Stimulated activated CD8-positive, alpha-beta memory T cell treated with anti-CD3 and anti-CD28 coated beads, Interleukin-15, amount 100 ng/mL, for 1 hour (primary cell): ENCODE results near the gene RYR3.

Source experiments
- DNase-seq: peaks from one replicate; pipeline ENCODE4 v3.0.0-alpha.2; 2020; ENCODE audit warnings: low read depth

Gene RYR3

GRCh38 chr15:33894193-33894592 is 583.4 kb downstream of the RYR3 start:
- DNase-seq = no peak

DNA sequence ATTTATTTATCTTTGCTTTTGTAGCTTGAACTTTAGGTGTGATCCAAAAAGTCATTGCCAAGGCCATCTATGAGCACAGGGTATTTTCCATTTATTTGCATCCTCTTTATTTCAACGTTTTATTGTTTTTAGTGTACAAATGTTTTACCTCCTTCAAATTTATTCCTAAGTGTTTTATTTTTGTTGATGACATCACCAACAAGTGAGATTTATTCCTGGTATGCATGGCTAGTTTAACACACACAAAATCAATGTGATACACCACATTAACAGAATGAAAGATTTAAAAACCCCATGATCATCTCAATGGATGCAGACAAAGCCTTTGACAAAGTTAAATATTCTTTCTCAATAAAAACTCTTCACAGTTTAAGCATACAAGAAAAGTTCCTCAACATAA is 591.3 kb downstream of the RYR3 start:
- DNase-seq = no peak

DNA sequence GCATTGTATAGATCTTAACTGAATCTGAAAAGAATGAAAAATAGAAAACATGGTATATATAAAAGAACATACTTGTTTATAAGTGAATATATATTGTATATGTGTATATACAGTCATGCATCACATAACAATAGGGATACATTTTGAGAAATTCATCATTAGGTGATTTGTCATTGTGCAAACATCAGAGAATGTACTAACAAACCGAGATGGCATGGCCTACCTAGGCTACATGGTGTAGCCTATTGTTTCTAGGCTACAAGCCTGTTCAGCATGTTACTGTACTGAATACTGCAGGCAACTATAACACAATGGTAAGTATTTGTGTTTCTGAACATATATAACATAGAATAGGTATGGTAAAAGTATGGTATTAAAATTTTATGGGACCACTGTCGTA is 592.9 kb downstream of the RYR3 start:
- no peak for DNase-seq

GRCh38 chr15:33907326-33907725 is 596.6 kb downstream of the RYR3 start:
- no peak for DNase-seq

DNA sequence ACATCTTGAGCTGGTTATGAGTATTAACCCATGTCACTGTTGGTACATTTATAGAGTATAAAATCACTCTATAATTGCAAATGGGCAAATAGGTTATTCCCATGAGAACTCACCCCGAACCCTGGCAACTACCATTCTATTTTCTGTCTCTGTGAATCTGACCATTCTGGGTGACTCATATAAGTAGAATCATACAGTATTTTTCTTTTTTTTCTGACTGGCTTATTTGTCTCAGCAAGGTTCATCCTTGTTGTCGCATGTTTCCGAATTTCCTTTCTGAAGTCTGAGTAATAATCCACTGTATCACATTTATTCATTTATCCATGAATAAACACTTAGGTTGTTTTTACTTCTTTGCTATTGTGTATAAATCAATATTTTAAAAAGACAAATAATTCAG is 597.6 kb downstream of the RYR3 start:
- DNase-seq = no peak

DNA sequence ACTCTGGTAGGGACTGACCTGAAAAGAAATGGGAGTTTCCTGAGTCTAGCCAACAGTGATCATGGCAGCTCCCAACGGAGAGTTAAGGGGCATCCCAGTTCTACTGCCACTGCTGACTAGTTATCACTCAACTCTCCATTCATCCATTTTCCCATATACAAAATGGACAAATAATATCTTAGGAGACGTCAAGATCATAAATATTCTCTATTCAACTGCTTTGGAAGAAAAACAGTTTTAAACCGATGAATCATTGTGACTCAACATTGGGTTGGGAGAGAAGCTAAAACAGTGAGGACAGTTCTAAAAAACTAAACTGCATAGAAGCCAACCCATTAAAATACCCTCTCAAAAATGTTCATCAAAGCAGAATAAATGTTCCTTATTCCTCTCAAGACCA is 600.0 kb downstream of the RYR3 start:
- no peak for DNase-seq

DNA sequence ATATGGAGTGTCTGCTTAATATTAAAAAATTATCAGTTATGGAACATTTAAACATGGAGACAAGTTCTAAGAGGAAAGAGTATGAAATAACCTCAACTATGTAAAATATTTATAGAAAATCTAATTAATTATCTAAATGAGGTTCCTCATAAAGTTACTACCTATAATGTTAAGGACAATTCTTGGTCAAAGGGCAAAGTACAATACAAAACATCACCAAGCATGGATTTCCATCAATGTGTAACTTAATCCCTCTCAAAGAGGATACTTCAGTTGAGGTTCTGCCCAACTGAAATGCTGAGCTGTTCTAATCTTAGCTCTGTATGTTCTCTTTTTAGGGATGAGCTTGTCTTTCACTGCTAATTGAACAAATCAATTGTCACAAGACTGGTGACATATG is 601.6 kb downstream of the RYR3 start:
- DNase-seq = no peak

DNA sequence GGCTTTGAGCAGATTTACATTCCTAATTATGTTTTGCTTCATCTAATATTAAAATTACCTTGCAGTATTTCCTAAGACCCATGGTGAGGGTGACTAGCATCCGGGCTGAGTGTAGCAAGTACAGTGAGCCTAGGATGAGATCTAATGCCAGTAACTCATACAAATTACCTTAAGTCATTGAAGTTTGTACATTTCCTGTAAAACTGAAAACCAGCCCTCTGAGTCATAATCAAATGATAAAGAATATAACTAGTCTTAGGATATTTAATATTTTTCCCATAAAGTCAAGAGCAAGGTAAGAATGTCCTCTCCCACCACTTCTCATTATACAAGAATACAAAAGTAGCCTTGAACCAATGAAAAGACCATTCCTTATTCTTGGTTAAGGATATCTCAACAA is 602.7 kb downstream of the RYR3 start:
- DNase-seq = no peak
